Vagina (tissue), 2 donors: ENCODE data around the gene SERPINA9.

Experiments
- POLR2A ChIP-seq, 2 donors: fragments of 450-650 bp; IDR thresholded peaks; one replicate each; pipeline ENCODE4 v1.6.1; 2017; ENCODE audit warnings: antibody characterized with exemption in 2 of 2, mild to moderate bottlenecking in 2 of 2, moderate library complexity in 2 of 2
- TF ChIP-seq, protein P1 (sequence below), 3 experiments: fragments of 450-650 bp in 2 of 3; fragments of 200-600 bp in 1 of 3; sonication (generic) in 1 of 3; IDR thresholded peaks; one replicate each; pipeline ENCODE4 v1.5.1; 2017 to 2019; ENCODE audit warnings: antibody characterized with exemption in 3 of 3, mild to moderate bottlenecking in 2 of 3, moderate library complexity in 2 of 3

DNA sequence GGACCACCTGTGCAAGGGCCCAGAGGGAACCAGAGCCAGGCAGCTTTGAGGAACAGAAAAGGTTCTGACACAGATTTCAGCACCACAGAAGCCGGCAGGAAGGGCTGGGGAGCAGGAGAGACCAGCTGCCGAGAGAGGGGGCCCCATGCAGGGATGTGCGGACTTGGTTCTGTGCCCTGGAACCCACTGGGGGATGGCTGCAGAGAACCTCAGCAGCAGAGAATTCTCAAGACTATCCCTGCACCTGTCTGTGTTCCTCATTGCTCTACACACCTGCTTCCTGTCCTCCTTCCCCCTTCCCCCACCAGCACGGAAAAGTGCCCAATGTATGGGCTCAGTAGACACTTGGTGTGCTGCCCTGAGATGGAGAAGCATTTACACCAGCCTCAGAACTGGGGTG lies 3.2 kb downstream of the SERPINA9 start:
- no peak for TF ChIP-seq POLR2A (IDR thresholded peaks at IDR 0.05)
- TF ChIP-seq, protein P1, sequence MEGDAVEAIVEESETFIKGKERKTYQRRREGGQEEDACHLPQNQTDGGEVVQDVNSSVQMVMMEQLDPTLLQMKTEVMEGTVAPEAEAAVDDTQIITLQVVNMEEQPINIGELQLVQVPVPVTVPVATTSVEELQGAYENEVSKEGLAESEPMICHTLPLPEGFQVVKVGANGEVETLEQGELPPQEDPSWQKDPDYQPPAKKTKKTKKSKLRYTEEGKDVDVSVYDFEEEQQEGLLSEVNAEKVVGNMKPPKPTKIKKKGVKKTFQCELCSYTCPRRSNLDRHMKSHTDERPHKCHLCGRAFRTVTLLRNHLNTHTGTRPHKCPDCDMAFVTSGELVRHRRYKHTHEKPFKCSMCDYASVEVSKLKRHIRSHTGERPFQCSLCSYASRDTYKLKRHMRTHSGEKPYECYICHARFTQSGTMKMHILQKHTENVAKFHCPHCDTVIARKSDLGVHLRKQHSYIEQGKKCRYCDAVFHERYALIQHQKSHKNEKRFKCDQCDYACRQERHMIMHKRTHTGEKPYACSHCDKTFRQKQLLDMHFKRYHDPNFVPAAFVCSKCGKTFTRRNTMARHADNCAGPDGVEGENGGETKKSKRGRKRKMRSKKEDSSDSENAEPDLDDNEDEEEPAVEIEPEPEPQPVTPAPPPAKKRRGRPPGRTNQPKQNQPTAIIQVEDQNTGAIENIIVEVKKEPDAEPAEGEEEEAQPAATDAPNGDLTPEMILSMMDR (IDR thresholded peaks at IDR 0.05) = no peak
